ENCODE data around the gene WNT5B.

WNT5B gene

GRCh38 chr12:1628666-1629337 lies at the start of gene WNT5B:
TSS of gene WNT5B (plus strand) at chr12:1629231. CDS start at chr12:1631355, 2,124 bp downstream.
- no peak for DNase-seq

DNA sequence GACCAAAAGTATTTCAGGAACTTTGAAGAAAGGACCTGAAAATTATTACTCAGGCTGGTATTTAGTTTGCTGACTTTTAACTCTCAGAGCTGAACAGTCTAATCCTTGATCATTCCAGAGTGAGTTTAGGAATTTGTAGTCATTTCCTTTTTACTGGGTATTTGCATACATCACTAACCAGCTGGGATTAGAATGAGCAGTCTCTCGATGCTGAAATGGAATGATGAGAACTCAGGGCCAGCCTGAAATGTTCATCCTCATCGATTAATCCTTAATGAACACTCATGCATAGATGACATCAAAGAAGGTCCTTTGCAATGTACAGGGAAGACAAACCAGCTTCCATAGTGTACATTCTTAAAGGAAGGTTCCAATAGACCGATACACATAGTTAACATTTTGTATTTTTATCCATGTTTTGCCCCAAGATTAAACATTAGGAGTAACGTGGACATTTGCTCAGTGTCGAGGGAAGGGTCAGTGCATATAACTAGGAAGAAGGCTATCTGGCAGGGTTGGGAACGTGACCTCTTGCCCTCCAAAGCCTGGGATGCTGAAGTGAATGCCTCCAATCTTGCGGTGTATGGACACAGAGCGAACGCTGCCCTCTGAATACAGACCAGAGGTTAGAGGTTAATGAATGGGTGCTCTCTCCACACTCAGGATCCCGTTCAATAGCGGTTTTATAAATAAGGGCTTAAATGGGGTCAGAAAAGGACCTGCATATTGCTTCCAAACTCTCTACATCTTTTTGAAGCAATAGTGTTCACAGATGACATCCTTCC lies 49.2 kb upstream of the WNT5B start:
- DNase-seq = no peak

DNA sequence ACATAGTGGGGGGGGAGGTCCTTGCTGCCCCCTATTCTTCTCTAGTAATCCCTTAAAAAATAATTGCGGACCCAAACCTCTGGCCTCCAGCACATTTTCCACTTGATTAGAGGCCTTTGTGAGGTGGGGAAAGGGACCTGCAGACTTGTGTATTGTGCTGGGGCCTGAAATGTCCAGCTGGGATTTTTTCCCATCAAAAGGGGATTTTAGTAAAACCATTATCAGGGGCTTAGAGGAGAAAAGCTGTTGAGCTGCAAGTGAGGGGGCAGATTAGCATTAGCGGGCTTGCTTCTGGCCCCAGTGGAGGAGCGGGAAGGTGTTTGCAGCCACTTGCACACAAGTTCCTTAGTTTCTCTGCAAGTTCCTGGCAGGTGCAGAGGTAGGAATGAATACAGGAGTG lies 48.5 kb upstream of the WNT5B start:
- no peak for DNase-seq

DNA sequence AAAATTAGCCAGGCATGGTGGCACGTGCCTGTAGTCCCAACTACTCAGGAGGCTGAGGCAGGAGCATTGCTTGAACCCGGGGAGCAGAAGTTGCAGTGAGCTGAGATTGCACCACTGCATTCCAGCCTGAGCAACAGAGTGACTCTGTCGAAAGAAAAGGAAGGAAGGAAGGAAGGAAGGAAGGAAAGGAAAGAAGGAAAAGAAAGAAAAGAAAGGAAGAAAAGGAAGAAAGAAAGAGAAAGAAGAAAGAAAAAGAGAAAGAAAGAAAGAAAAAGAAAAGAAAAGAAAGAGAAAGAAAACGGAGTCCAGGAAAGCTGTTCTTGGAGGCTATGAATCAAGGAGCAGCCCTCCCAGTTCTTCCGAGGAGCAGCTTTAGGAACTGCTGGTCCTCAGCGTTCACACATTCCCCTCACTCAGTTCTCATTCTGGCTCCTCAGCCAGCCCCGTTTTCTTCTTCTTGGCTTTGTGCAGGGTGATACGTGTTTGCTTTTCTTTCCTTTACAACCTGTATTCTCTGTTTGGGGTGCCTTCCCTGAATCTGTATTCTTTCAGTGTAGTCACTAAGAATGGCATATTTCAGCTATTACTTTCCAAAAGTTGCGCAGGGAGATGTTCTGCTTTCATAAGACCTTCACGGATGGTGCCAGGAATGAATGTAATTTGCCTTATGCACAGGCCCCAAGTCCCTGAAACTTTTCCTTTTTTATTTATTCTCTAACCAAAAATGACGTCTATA lies 46.9 kb upstream of the WNT5B start:
- no peak for DNase-seq

DNA sequence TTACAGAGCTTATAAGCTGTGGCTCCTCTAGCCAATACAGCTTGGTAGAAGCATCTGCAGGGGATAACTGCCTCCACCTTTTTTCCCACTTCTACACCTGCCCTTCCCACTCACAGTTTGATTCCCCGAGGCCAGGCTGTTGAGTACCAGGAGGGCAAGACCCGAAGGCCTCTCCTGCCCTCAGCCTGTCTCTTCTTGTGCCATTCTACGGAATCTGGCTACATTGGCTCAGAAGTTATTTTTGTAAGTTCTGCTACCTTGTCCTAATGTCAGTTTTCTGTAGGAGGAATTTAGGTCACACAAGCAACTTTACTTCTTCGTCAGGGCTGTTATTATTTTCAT lies 46.4 kb upstream of the WNT5B start:
- DNase-seq = no peak

DNA sequence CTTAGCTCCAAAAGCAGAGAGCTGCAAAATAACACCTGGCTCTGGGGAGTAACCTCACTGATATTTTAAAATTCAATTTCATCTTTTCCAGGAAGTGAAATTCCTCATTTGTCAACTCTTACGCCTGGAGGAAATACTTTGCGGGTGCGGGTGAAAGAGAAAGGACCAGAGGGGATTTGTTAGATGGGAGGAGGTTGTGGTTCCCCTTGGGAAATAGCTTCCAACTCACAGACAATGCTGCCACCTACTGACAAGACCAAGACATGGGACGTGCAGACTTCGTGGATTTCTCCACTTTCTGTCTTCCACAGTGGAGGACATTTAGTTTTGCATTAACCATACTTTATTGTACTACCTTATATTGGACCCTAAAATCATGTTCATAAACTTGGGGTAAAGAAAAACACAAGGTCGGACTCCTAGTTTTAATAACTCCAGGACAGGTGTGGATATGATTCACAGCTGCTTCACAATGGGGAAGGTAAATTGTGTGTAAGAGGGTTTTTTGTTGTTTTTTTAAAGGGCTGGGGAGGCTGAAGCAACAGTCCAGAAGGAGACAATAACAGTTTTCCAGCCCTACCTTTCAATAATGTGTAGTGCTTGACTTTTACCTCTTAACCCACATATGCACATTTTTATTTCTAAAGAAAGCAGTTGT lies 45.5 kb upstream of the WNT5B start:
- peak; percentile 74 for DNase-seq

- no peak for DNase-seq
Measured at GRCh38 chr12:1584326-1584725, 44.7 kb upstream of the WNT5B start.

GRCh38 chr12:1587927-1588574 lies 41.0 kb upstream of the WNT5B start:
- DNase-seq = no peak

- DNase-seq = no peak
Measured at GRCh38 chr12:1588575-1588947, 40.5 kb upstream of the WNT5B start.

DNA sequence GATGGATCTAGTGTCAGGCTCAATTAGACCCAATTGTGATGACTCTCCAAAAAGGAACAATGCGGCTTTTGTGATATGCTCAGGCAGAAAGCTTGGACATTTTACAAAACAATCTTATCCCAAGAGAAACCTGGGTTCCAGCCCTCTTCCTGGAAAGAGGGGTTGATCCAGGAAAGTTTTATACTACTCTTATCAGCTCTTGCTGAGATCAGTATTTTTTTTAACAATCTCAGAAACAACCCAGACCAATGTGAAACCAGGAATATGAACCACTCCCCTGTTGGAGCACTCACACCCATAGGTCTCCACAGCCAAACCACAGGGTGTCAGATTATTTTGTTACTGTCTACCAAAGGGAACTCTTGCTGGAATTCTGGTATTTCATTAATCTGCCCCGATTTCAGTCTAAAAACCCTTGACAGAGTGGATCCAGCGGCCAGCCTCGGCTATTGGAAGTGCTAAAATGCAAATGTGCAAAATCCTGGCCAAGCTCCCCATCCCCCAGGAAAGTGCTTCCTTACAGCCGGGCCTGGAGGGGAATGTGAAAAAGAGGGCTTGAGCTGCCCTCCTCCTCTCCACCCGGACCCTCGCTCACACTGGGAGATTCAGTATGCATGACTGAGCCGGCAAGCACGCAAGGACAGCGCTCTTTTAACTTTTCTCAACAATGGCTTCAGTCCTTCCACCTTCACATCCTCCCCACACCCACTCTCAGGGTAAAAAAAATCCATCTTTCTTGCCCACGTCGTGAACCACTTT lies 38.6 kb upstream of the WNT5B start:
- DNase-seq = no peak

GRCh38 chr12:1591034-1591433 lies 38.0 kb upstream of the WNT5B start:
- DNase-seq = peak; percentile 77

DNA sequence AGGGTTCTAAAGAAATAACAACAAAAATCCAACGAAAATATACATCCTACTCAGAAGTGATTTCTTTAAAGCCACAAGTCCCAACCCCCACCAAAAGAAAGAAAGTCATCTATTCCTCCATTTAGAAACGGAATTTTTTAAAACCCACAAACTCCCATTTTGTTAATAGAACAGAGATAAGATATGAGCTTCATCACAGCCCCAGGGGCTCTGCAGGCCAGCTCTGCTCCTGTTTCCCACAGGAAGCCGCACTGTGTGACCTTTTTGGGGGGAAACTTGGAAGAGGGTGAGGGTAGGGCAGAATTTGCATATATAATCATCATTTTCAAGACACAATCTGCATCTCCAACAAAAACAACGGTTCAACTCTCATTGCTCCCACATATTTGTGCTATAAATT lies 37.5 kb upstream of the WNT5B start:
- DNase-seq = no peak

- DNase-seq = peak; percentile 67
Measured at GRCh38 chr12:1592444-1593173, 36.4 kb upstream of the WNT5B start.

GRCh38 chr12:1593174-1594005 lies 35.6 kb upstream of the WNT5B start:
- peak; percentile 44 for DNase-seq

GRCh38 chr12:1594006-1594260 lies 35.1 kb upstream of the WNT5B start:
- no peak for DNase-seq

GRCh38 chr12:1594261-1595025 lies 34.6 kb upstream of the WNT5B start, which contains the start of gene FBXL14:
TSS of gene FBXL14 (minus strand) at chr12:1594581. CDS start at chr12:1594066, 515 bp downstream.
- peak; percentile 95 for DNase-seq

GRCh38 chr12:1595026-1595561 lies 33.9 kb upstream of the WNT5B start:
- no peak for DNase-seq

GRCh38 chr12:1595690-1596347 lies 33.2 kb upstream of the WNT5B start:
- DNase-seq = no peak

GRCh38 chr12:1598757-1599156 lies 30.3 kb upstream of the WNT5B start:
- DNase-seq = no peak
